HEK293T (cell line): Measurements from ENCODE around the gene ATAD1.
A peak's percentile ranks its signal among the peaks of the same experiment; 100 is the strongest.
"Not testable (repeated sequence)": the region's sequence is repeated elsewhere in the genome, so short reads cannot be mapped to it uniquely, and the experiment has no call there.

Source experiments
- CTCF ChIA-PET: fragments of 350-600 bp; formaldehyde crosslinking; extraction: SDS; loops from one replicate; lab custom pipeline; 2021; ENCODE audit warnings: antibody characterized with exemption, inconsistent platforms; lab: Yijun Ruan, JAX
- POLR2A ChIA-PET: fragments of 350-600 bp; formaldehyde crosslinking; extraction: SDS; loops from one replicate; lab custom pipeline; 2020; ENCODE audit warnings: antibody characterized with exemption, inconsistent platforms; lab: Yijun Ruan, JAX
- DNase-seq: peaks from one replicate; pipeline ENCODE4 v3.0.0; 2012; ENCODE audit warnings: mixed read lengths; ENCODE audit errors: extremely low spot score
- ARNT ChIP-seq: fragments of 450-650 bp; IDR thresholded peaks from 2 replicates; pipeline ENCODE4 v1.6.1; 2017; ENCODE audit warnings: mild to moderate bottlenecking
- BHLHE40 ChIP-seq: fragments of 450-650 bp; IDR thresholded peaks from 2 replicates; pipeline ENCODE4 v1.6.1; 2016; ENCODE audit warnings: mild to moderate bottlenecking, moderate library complexity, borderline replicate concordance
- CTBP1 ChIP-seq: fragments of 450-650 bp; IDR thresholded peaks from 2 replicates; pipeline ENCODE4 v1.6.1; 2016; ENCODE audit warnings: borderline replicate concordance
- ELF4 ChIP-seq: fragments of 450-650 bp; IDR thresholded peaks from 2 replicates; pipeline ENCODE4 v1.6.1; 2017; ENCODE audit warnings: antibody characterized with exemption
- FOXA1 ChIP-seq: fragments of 450-650 bp; IDR thresholded peaks from 2 replicates; pipeline ENCODE4 v1.6.1; 2016; ENCODE audit warnings: mild to moderate bottlenecking
- FOXK2 ChIP-seq: fragments of 450-650 bp; IDR thresholded peaks from 2 replicates; pipeline ENCODE4 v1.6.1; 2016; ENCODE audit warnings: mild to moderate bottlenecking
- FOXM1 ChIP-seq: fragments of 450-650 bp; IDR thresholded peaks from 2 replicates; pipeline ENCODE4 v1.6.1; 2017; ENCODE audit warnings: mild to moderate bottlenecking, borderline replicate concordance
- HDGF ChIP-seq: fragments of 450-650 bp; IDR thresholded peaks from 2 replicates; pipeline ENCODE4 v1.6.1; 2017; ENCODE audit warnings: antibody characterized with exemption, borderline replicate concordance
- L3MBTL2 ChIP-seq: fragments of 450-650 bp; conservative IDR thresholded peaks from 2 replicates; pipeline ENCODE4 v1.6.1; 2016; ENCODE audit warnings: mild to moderate bottlenecking
- LEF1 ChIP-seq: fragments of 450-650 bp; IDR thresholded peaks from 2 replicates; pipeline ENCODE4 v1.6.1; 2017; ENCODE audit warnings: mild to moderate bottlenecking, borderline replicate concordance
- NFRKB ChIP-seq: fragments of 450-650 bp; IDR thresholded peaks from 2 replicates; pipeline ENCODE4 v1.6.1; 2016; ENCODE audit warnings: mild to moderate bottlenecking, moderate library complexity
- SP1 ChIP-seq: fragments of 450-650 bp; IDR thresholded peaks from 2 replicates; pipeline ENCODE4 v1.6.1; 2017
- SUZ12 ChIP-seq: fragments of 450-650 bp; IDR thresholded peaks from 2 replicates; pipeline ENCODE4 v1.6.1; 2016; ENCODE audit warnings: mild to moderate bottlenecking
- TARDBP ChIP-seq: fragments of 450-650 bp; IDR thresholded peaks from 2 replicates; pipeline ENCODE4 v1.6.1; 2016
- ZNF384 ChIP-seq: fragments of 450-650 bp; IDR thresholded peaks from 2 replicates; pipeline ENCODE4 v1.6.1; 2016
- TF ChIP-seq, protein P1 (sequence below): fragments of 450-650 bp; IDR thresholded peaks from 2 replicates; pipeline ENCODE4 v1.6.1; 2016

ATAD1 gene

GRCh38 chr10:87740254-87740655 is 77.8 kb downstream of the ATAD1 start:
- no peak for DNase-seq
- CTCF ChIA-PET = interaction anchor here (1.5 kb wide), 1 partner anchor 10 kb away, joined by 3 read pairs; no protein-coding TSS in a partner anchor
- POLR2A ChIA-PET = no interaction called here
- TF ChIP-seq ARNT (no peak), L3MBTL2 (no peak), FOXA1 (no peak), SUZ12 (no peak), HDGF (no peak), SP1 (no peak), FOXK2 (no peak), NFRKB (no peak), ELF4 (no peak), BHLHE40 (no peak), LEF1 (no peak), FOXM1 (no peak), CTBP1 (no peak), ZNF384 (no peak), TARDBP (no peak)
- TF ChIP-seq, protein P1, sequence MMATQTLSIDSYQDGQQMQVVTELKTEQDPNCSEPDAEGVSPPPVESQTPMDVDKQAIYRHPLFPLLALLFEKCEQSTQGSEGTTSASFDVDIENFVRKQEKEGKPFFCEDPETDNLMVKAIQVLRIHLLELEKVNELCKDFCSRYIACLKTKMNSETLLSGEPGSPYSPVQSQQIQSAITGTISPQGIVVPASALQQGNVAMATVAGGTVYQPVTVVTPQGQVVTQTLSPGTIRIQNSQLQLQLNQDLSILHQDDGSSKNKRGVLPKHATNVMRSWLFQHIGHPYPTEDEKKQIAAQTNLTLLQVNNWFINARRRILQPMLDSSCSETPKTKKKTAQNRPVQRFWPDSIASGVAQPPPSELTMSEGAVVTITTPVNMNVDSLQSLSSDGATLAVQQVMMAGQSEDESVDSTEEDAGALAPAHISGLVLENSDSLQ = no peak

DNA sequence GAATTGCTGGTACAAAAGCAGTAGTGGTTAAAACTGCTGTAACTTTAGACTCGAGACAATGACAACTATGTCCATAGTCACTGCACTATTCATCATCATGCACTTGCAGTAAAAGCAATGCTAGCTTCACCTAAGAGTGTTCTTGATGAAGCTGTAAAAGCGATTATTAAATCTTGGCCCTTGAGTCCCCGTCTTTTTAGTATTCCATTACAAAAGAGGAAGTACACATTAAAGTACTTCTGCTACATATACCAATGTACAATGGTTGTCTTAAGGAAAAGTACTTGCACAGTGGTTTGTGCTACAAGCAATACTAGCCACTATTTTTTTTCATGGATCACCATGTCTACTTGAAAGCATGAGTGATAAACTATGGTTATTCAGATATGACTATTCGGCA is 78.3 kb downstream of the ATAD1 start:
- POLR2A ChIA-PET = no interaction called here
- TF ChIP-seq L3MBTL2 (no peak), BHLHE40 (no peak)
- CTCF ChIA-PET = interaction anchor here (1.5 kb wide), 1 partner anchor 10 kb away, joined by 3 read pairs; no protein-coding TSS in a partner anchor
- no peak for DNase-seq

DNA sequence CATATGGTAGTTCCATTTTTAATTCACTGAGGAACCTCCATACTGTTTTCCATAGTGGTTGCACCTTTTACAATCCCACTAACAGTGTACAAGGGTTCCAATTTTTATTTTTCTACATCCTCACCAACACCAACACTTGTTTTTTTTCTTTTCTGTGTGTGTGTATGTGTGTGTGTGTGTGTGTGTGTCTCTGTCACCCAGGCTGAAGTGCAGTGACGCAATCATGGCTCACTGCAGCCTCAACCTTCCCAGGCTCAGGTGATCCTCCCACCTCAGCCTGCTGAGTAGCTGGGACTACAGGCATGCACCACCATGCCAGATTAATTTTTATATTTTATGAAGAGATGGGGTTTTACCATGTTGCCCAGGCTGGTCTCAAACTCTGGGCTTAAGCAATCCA is 79.8 kb downstream of the ATAD1 start:
- CTCF ChIA-PET, POLR2A ChIA-PET, DNase-seq: not testable (repeated sequence)

DNA sequence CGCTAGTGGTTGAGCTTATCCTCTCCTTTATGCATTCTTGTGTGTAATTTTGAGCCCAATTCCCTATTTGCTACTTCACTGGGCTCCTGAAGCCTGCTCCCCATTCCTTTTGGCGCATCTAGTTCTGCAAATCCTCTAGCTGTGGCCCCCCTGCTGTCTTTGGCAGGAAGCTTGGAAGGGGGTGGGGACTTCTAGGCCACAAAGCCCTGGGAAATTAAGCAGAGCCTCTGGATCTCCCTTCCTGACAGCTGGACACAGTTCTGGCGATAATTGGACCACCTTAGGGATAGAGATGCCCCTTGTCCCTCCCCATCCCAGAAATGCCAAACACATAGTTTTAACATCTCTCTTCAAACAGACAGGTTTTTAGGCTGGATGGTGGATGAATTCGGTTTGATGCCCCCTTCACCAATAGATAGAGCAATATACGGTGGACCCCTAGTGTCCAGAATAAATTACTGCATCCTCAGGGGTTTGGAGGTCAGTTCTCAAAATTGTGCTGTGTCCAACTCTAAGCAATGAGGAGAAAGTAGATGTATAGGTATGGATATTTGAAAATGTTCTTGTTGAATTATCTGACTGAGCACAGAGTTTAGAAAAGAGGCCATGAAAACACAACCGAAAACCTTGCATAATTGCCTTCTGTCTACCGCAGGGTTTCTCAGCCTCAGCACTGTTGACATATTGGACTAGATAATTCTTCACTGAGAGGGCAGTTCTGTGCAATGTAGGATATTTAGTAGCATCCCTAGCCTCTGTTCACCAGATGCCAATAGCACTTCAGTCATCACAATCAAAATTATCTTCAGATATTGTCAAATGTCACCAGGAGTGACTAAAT is 82.8 kb downstream of the ATAD1 start:
- CTCF ChIA-PET = interaction anchor here (0.6 to 1.1 kb wide), 7 partner anchors 9 to 78 kb away, joined by 3 to 7 read pairs (median 4); partner anchors contain the start of gene PAPSS2
- POLR2A ChIA-PET = interaction anchor here (1.0 kb wide), 1 partner anchor 75 kb away, joined by 3 read pairs; no protein-coding TSS in a partner anchor
- TF ChIP-seq NFRKB = no peak
- no peak for TF ChIP-seq SUZ12
- no peak for TF ChIP-seq LEF1
- no peak for TF ChIP-seq ELF4
- TF ChIP-seq, protein P1 = no peak
- TF ChIP-seq FOXK2 = no peak
- TF ChIP-seq BHLHE40 = no peak
- TF ChIP-seq FOXA1 = no peak
- no peak for TF ChIP-seq TARDBP
- peak; percentile 65 for DNase-seq

DNA sequence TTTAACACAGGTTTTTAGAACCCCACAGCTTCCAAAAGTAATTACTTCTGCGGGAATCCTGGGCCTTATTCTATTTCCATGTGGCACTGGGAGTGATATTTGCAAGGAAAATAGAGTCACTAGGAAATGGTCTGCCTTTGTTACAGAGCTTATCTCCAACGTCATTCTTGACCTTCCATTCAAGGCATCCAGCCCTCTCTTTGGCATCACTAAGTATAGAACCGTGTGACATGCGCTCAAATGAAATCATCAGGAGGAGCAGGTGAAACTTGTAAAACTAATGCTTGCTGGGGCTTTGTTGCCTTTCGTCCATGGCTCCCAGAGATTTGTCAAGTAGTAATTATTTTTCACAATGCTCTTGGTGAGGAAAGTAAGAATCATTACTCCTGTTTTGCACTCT is 84.9 kb downstream of the ATAD1 start:
- POLR2A ChIA-PET = interaction anchor here (1.2 to 1.5 kb wide), 2 partner anchors 73 to 75 kb away, joined by 3 to 5 read pairs; partner anchors contain the start of gene PAPSS2
- no peak for DNase-seq
- TF ChIP-seq FOXM1 (no peak), ELF4 (no peak), SUZ12 (no peak), SP1 (no peak), LEF1 (no peak), FOXA1 (no peak), BHLHE40 (no peak), ARNT (no peak), FOXK2 (no peak), CTBP1 (no peak), HDGF (no peak), L3MBTL2 (no peak), NFRKB (no peak)
- TF ChIP-seq, protein P1 = no peak
- CTCF ChIA-PET = interaction anchor here (0.9 kb wide), 1 partner anchor 16 kb away, joined by 3 read pairs; no protein-coding TSS in a partner anchor

DNA sequence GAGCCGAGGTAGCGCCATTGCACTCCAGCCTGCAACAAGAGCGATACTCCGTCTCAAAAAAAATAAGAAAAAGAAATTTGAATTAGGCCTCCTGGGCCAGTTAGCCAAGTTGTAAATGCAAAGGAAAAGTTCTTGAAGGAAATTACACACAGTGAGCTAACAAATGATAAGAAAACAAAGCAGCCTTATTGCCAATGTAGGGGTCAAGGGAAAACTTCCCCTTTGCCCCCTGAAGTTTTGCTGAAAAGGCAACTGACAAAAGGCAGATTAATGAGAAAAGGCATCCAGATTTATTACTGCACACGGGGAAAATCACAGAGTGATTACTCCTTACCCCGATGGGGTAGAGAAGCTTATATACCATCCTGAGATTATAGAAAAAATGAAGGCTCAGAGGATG is 88.1 kb downstream of the ATAD1 start:
- DNase-seq = no peak
- ChIA-PET CTCF (interaction anchor here (0.8 kb wide), 1 partner anchor 54 kb away, joined by 4 read pairs; no protein-coding TSS in a partner anchor), POLR2A (interaction anchor here (1.5 kb wide), 1 partner anchor 225 kb away, joined by 3 read pairs; the partner anchor contains the start of gene MINPP1)
- TF ChIP-seq LEF1 (no peak), SUZ12 (no peak), L3MBTL2 (no peak), TARDBP (no peak), BHLHE40 (no peak), ZNF384 (no peak)
